Amniotic stem cell (primary cell): ENCODE data around the gene CCDC171.
"Not testable (repeated sequence)": the region's sequence is repeated elsewhere in the genome, so short reads cannot be mapped to it uniquely, and the experiment has no call there.

Experiments used
- DNase-seq: peaks from one replicate; lab custom pipeline; 2025; lab: John Stamatoyannopoulos, UW

Gene CCDC171

DNA sequence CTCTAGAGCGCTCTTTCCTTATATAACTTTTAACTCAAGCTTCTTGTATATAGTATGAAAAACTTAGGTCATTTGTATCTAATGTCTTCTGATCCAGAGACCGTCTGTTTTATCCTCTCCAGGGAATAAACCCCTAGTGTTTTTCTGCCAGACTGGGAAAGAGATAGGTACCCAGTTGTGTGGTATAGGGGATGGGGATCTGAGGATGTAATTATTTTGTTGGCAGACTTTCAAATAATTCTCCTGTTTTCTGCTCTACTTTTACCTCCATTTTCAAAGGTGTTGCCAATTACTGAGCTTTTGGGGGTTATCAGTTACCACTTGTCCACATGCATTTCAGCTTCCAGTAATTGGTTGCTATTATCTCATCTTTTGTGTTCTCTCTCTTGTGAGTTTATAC lies 17.9 kb downstream of the CCDC171 start:
- no peak for DNase-seq

DNA sequence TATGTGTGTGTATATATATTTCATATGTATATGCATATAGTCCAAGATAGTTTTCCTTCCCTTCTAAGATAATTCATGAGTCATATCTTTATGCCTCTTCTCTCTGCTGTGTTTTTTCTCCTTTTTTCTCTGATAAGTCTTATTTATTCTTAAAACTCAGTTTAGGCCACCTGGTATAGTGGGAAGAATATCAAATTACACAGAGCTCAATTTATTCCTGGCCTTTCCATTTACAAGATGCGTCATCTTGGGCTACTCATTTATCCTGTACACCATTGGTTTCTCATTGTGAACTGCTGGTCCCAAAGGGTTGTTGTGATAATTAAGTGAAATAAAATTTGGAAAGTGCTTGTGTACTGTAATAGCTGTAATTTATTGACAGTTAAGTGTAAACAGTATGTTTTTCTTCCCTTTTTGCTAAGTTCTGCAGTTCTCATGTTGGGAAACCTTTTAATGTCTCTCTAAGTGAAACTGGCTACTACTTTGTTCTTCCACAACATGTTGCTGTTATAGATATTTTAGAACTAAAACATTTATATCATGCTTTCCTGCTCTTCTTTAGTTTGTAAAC lies 19.4 kb downstream of the CCDC171 start:
- no peak for DNase-seq

DNA sequence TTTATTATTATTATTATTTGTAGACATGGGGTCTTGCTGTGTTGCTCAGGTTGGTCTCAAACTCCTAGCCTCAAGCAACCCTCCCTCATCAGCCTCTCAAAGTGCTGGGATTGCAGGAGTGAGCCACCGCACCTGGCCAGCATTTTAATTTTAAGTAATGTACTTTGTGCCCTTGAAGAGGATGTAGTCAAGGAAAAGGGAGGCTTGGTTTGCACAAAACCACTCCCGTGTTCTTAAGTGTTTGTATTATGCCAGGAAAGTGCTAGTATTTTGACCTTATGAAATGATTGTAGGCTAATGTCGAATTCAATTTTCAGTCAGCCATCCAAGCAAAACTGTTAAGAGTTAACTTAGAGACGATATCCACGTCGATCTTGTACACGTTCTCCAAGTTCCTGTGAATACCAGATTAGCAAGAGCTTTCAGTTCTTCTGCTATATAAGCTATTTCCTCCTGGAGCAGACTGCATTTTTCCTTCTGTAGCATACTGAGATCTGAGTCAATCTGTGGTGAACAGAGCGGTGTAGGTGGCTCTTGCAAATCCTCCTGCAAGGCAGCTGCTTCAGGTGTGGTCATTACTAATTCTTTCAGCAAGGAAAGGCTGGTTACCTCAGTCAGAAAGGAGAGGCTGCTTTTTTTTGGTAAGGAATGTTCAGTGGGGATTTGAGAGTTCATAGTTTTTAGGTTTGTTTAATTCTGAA lies 23.7 kb downstream of the CCDC171 start:
- DNase-seq = no peak

DNA sequence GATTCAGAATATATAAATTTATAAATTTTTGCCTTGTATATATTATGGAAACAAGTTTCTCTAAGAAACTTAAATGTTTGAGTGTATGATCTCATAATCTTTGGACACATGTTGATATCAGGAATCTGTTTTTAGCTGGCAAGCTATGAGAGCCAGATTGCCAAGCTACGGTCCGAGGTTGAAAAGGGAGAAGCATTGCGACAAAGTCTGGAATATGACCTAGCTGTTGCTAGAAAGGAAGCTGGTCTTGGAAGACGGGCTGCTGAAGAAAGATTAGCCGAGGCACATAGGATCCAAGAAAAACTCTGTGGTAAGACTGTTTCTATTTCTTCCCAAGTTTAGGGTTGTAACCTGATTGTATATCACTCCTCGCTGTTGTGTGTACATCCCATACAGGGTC lies 25.9 kb downstream of the CCDC171 start:
- no peak for DNase-seq

DNA sequence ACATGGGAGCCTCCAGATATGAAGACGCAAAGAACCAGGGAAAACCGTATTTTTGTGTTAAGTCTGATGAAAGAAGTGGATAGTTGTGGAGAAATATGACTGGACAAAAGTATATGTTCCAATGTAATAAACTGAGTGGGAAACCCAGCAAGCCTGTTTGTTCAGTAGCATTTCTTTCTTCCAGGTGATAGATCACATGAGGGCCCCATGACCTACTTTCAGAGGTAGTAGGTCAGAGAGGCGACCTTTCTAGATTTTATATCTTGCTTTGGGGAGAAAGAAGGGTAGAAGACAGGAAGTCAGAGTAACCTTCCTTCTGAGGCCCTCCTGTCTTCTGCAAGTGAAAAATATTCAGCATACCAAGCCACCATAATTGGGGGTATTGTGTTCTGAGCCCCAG lies 31.5 kb downstream of the CCDC171 start:
- no peak for DNase-seq

DNA sequence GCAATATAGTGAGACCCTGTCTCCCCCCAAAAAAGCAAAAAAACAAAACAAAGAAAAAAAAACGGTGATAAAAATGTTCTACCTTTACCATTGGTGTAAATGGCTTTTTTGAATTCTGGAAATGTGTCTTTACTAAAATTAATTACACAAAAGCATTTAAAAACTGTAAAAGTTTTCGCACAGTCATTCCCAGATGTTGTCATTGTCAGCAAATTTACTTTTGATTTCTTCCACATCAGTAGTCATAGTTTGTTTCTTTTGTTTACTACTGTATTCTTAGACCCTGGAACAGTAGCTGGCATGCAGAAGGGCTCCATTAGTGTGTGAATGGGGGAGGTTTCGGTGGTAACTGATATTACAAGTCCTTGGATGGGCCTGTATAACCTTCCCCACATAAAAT lies 39.5 kb downstream of the CCDC171 start:
- no peak for DNase-seq

DNA sequence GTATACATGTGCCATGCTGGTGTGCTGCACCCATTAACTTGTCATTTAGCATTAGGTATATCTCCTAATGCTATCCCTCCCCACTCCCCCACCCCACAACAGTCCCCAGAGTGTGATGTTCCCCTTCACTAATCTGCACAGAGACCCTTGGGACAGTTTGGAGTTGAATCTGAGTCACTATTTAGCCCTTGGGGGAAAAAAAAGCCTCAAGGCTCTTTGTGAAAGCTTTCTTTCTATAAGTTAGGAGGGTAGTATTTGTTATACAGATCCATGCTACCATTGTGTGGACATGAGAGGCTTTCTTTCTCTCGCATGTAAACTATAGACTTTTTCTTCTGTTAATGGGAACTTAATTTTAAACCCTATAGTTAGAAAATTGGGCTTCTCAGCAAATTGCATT lies 40.1 kb downstream of the CCDC171 start:
- DNase-seq = not testable (repeated sequence)

DNA sequence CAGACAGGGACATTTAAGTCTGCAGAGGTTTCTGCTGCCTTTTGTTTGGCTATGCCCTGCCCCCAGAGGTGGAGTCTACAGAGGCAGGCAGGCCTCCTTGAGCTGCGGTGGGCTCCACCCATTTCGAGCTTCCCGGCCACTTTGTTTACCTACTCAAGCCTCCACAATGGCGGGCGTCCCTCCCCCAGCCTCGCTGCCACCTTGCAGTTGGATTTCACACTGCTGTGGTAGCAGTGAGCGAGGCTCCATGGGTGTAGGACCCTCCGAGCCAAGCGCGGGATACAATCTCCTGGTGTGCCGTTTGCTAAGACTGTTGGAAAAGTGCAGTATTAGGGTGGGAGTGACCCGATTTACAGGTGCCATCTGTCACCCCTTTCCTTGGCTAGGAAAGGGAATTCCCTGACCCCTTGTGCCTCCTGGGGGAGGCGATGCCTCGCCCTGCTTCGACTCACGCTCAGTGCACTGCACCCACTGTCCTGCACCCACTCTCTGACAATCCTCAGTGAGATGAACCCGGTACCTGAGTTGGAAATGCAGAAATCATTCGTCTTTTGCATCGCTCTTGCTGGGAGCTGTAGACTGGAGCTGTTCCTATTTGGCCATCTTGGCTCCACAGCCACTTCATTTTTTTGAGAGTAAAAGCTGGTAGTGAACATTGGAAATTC lies 48.0 kb downstream of the CCDC171 start:
- not testable (repeated sequence) for DNase-seq

DNA sequence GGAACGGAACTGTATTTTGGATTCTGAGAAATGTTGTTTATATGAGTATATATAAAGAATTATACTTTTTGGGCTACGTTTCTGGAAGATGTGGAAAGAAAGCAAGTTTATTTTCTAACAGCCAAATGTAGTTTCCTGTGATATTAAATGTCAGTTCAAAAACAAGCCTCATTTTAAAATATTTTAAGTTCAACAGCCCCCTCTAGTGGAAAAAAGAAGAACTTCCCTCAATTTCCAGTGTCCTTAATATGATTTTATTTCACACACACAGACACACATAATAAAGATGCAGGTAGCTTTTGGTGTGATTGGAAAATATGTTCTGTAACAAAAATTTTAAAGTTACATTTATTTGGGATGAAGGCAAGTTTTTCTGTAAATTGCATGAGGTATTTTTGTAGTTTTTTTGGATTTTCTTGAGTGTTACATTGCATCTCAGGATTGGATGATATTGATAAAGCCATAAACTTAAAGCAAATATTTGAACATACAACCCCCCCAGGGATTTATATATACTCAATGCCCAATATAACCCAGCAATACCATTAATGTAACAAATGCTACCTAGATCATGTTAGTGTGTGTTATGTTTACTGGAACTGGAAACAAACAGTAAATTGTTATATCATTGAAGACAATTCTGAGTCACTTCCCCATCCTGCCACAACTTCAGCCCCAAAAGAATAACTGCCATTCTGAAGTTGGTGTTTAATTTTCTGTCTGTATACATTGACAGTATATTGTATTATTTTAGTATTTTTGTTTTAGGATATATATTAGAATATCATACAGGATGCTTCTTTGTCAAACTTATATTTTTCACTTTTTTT lies 54.0 kb downstream of the CCDC171 start:
- DNase-seq = peak; percentile 13

DNA sequence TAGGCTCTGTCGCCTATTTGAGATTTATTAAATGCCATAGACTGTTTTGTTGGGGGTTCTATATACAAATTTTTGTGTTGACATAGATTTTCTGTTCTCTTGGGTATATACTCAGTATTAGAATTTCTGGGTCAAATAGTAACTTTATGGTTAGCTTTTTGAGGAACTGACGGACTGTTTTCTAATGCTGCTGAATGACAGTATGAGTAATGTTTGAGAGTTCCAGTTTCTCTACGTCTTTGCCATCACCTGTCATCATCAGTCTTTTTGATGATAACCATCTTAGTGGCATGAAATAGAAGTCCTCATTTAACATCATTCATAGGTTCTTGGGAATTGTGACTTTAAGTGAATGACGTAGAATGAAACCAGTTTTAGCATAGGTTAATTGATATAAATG lies 60.1 kb downstream of the CCDC171 start:
- no peak for DNase-seq

DNA sequence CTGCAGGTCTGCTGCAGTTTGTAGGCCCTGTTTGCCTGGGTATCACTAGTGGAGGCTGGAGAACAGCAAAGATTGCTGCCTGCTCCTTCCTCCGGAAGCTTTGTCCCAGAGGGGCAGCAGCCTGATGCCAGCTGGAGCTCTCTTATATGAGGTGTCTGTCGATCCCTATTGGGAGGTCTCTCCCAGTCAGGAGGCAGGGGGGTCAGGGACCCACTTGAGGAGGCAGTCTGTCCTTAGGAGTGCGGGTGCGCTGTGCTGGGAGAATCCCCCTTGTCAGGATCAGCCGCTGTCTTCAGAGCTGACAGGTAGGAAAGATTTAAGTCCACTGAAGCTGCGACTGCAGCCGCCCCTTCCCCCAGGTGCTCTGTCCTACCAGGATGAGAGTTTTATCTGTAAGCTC lies 64.9 kb downstream of the CCDC171 start:
- DNase-seq = no peak

DNA sequence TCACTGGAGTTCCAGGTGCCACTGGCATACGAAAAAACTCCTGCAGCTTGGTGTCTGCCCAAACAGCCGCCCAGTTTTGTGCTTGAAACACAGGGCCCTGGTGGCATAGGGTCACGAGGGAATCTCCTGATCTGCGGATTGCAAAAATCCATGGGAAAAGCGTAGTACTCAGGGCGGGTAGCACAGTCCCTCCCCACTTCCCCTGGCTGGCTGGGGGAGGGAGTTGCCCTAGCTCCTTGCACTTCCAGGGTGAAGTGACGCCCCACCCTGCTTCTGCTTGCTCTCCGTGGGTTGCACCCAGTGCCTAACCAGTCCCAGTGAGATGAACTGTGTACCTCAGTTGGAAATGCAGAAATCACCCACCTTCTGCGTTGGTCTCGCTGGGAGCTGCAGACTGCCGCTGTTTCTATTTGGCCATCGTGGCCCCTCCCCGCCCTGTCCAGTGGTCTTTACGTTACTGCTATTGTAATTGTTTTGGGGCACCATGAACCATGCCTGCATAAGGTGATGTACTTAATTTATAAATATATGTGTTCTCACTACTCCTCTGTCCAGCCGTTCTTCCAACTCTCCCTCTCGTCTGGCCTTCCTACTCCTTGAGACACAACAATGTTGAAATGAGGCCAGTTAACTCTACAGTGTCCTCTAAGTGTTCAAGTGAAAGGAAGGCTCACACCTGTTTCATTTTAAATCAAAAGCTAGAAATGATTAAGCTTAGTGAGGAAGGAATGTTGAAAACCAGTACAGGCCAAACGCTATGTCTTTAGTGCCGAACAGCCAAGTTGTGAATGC lies 65.9 kb downstream of the CCDC171 start:
- DNase-seq = no peak

DNA sequence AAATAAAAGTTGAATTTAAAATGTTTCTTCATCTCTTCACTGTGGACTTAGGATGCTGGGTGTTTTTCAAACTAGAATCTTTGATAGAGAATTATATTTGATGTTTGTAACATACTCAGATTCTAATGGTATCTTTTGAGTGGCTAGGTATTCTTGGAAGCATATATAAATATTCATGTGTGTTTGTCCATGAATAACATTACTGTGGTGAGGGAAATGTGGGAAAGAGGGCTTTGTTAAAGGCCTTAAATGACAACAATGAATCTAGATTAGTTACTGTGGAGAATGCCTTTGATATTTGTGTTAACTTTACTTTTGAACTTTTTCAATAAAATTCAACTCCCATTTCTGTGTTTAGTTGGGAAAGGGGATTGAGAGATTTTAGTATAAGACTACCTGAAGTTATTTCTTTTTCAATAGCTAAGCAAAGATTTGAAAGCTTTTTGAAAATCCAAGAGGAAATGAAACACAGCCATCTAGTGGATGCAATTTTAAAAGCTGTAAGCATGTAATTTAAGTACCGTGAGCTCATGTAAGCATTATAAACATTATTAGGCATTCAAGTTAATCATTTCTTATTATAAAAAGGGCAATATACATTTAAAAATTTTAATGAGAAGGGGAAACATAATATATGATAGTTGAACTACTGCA lies 69.6 kb downstream of the CCDC171 start:
- DNase-seq = no peak

DNA sequence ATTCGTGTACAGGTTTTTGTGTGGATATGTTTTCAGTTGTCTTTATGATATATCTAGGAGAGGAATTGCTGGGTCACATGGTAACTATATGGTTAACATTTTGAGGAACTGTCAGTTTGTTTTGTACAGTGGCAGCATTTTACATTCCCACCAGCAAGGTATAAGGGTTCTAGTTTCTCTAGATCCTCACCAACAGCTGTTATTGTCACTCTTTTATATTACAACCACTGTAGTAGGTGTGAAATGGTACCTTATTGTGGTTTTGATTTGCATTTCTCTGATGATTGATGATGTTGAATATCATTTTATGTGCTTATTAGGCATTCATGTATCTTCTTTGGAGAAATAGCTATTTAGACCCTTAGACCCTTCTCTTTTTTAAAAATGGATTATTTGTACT lies 82.9 kb downstream of the CCDC171 start:
- no peak for DNase-seq

DNA sequence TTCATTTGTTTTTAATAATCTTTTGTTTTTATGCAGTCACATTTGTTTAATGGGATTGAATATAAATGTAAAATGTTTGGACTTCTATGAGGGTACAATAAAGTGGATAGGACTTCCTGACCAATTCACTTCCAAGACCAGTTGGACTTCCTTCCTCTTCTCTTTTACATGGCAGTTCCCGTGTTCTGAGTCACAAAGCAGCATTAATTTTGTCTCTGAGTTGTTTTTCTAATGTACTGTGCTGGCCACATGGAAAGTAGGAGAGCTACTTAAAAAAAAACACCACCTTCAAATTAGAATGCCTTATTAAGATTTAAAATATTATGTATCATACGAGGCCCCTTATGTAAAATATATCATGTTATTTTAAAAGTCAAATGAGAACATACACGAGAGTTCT lies 87.3 kb downstream of the CCDC171 start:
- DNase-seq = no peak

DNA sequence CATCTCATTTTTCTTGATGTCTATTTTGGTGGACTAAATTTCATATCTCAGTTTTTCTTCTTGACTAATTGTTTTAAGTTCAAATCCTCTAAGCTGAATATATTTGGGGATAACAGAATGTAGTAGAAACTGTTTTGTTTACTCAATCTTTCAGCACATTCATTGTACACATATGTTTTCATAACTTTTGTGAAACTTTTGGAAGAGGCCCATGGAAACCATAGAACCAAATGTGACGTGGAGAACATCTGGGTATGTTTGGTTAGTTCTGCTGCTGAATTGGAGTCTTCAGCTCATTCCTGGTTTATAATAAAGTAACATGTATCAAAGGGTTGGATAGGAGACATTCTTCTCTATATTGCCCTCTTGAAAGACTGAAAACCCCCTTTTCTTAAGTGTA lies 88.4 kb downstream of the CCDC171 start:
- no peak for DNase-seq

DNA sequence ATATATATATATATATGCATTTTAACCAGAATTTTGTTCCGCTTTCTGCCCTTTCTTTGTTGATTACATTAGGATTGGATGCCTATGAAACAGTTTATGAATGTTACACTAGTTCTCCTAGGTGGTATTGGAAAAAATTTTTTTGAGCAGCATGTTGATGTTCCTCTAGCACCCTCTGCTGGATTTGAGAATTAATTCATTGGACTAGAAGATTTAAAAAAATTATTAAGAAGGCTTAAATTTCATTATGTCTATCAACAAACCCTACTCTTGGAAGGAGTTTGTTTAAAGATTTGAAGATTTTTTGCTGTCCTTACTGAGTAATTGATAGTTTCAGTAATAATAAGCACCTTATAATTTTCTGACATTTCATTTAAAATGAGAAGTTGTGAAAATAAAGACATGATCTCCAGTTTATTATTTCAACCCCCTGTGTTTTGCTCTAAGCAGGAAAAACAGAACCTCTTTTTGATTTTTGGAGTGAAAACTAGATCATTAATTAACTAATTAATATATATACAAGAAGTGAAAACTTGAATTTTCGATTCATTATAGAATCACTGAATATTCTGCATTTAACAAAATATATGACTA lies 89.6 kb downstream of the CCDC171 start:
- no peak for DNase-seq

DNA sequence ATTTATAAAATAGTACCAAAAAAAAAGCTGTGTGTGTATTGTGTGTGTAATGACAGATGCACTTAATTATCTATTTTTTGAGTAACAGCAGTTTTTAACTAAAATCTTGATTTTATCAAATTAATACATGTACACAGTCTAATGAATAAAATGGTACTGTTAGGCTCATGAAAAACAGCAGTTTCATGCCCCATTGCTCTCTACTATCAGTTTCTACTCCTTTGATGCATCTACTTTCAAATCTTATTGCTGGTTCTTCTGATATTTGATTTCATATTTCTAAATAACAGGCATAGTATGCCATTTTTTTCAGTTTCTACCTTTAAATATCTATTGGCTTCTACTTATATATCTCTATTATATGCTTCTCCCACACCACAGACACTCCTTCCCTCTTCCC lies 117.4 kb downstream of the CCDC171 start:
- DNase-seq = no peak

DNA sequence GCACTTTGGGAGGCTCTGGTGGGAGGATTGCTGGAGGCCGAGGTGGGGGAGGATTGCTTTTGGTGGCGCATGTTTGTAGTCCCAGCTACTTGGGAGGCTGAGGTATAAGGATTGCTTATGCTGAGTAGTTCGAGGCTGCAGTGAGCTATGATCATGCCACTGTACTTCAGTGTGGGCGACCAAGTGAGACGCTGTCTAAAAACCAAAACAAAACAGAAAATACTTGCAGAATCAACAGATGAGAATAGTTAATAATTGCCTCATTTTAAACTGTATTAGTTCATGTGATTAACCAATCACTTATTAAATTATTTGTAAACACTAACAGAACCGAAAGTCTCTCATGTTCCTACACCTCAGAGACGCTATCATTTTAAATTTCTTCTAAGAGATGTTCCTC lies 118.1 kb downstream of the CCDC171 start:
- DNase-seq = no peak

DNA sequence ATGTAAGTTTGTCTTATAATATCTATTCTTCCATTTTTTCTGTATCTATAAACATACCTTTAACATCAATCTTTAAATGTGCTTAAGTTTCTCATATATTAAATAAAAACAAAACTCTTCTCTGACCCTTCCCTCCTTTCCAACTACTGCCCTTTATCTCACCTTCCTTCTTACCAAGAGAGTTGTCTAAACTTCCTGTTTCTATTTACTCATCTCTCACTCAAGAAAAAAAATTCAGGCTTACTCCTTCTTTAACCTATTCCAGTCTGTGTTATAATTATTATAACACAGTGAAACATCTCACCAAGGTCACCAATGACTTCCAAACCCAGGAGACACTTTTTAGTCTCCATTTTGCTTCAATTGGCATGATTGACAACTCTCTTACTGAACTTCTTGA lies 140.9 kb downstream of the CCDC171 start:
- no peak for DNase-seq

DNA sequence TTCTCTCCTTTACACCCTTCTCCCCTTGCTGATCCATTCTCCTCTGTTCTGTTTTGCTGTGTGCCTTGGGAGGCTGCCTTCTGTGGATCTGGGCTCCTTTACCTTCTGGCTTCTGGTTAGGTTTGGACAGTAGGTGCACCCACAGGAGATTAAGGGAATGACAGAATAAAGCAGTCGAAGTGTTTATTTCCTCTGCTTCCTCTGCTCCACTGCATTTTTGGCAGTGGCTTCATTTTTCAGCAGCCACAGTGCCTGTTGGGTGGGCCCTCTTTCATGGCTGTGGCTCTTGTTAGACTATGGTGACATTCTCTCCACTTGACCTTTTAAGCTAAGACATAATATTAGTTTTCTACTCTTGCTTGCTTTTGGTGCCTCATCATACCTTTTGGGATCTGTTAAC lies 144.1 kb downstream of the CCDC171 start:
- no peak for DNase-seq
